NCI-H1436 (cell line): ENCODE data around the gene SPOCK2.
A peak's percentile ranks its signal among the peaks of the same experiment; 100 is the strongest.

Experiments used
- DNase-seq: peaks from one replicate; lab custom pipeline; 2025; lab: John Stamatoyannopoulos, UW

The SPOCK2 gene

GRCh38 chr10:72058347-72058898 lies 29.9 kb downstream of the SPOCK2 start:
- no peak for DNase-seq

GRCh38 chr10:72056932-72057751 lies 31.2 kb downstream of the SPOCK2 start:
- no peak for DNase-seq

GRCh38 chr10:72056113-72056512 lies 32.2 kb downstream of the SPOCK2 start:
- no peak for DNase-seq

DNA sequence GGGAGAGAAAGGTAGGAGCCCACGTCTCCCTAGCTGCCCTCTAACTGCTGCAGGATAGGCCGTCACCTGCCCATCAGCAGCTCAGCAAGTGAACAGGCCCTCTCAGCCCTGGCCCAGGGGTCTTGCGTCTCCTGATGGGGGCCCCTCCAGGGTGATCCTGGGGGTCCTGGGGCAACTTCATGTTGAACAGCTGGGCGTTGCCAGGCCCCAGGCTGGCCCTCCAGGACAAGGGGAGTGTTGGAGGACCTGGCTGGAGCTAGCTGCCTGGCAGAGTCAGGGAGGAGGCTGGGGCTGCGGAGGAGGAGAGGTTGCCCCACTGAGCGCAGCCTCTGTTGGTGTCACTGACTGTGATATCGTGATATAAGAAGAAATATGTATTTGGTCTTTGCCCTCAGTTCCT lies 34.7 kb downstream of the SPOCK2 start:
- no peak for DNase-seq

GRCh38 chr10:72050873-72051272 lies 37.5 kb downstream of the SPOCK2 start:
- DNase-seq, result no peak

DNA sequence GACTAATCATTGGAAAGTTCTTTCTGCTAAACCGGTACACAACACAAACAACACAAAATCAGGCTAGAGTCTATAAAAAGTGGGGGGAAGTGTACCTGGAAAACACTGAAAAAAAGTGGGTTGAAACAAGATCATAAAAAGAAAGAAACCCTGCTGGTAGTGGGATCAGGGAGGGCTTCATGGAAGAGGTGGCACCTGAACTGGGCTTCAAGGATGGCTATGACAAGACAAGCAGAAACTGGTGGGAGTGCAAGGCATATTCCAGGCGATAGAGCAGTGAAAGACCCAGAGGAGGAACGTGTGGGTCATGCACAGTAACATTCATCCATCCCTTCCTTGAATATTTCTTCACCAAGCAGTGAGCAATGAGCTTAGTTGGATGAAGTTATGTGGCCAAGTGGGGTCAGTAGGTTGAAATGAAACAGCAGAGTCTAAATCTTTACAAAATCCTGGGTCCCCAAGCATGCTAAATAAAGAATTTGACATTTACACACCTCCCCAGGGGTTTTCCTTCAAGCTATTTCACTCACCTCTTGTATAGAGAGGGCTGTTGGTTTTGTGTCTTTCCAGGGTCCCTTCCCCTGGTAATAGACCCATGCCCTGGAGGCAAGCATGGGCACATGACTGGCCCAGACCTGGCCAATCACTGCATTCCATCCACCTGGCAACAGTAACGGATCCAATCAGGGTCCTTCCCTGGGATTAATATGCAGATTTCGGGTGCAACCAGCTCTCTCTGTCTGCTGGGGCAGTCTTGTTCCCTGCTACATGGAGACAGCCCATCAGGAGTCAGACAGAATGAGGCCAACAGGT lies 38.2 kb downstream of the SPOCK2 start:
- DNase-seq, result no peak

GRCh38 chr10:72049472-72049871 lies 38.9 kb downstream of the SPOCK2 start:
- no peak for DNase-seq

DNA sequence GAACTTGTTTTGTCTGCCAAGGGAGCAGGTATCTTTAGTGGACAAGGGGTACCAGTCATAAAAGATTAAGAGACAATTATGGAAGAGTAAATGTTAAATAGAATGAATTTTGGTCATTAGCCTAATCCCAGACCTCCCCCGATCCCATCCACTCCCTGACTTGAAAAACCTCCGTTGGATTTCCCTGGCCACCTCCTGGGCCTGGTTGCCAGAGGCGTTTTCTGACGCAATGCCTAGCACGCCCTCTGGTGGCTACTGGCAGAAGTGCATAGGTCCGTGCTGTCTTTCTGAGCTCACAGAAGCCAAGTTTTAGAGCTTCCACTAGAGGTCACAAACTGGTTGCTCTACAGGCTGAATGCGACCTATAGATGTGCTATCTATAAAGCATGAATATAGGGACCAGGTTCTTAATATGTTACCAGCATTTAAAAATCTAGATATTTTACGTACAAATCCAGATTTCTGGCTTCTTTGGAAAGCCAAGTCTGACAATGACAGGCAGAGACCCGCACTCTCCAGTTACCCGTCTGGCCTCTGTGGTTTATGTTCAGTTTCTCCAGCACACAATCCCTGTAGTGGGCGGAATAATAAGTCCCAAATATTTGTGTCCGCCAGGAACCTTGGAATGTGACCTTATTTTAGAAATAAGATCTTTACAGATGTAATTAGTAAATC lies 39.8 kb downstream of the SPOCK2 start:
- DNase-seq, result peak; percentile 92

DNA sequence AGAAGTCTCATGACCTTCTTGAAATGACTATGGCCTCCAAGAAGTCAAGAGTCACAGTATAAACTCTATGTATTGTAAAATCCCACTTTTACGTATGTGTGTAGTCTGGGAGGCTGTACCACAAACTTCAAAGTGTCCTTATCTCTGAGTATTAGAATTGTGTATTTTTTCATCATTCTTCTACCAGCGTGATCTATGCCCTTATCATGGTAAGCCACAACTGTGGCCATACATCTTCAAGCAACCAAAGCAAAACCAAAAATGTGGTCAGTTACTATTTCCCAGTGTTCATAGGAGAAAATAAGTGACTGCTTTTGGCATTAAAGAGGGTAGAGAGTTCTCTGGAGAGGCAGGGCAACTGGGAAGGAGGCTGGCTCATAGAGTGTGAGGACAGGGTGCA lies 42.8 kb downstream of the SPOCK2 start:
- DNase-seq, result no peak

DNA sequence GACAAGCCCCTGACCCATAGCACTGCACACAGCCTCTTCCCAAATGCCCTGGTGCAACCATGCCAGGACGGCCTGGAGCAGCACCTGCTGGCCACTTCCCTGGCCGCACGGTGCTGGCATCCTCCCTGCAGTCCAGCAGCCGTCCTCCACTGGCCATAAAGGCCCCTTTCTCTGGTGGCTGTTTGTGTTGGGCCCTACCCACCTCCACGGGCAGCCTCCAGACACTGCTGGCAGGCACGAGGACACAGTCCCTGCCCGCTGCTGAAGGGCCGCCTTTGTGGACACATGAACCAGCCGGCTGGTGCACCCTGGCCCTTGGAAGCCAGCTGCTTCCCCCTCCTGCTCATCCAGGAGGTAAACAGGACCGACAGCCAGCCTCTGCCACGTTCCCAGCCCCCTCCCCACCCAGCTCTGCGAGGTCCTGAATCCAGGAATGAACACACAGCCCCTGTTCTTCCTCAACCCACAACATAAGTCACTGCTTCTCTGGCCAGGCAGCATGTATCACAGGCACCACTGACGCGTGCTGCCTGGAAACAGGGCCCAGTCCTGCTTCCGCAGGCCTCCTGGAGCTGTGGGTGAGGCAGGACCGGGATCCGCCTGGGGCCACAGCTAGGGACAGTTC lies 43.8 kb downstream of the SPOCK2 start:
- DNase-seq, result no peak

GRCh38 chr10:72043016-72043834 lies 45.1 kb downstream of the SPOCK2 start:
- no peak for DNase-seq

- no peak for DNase-seq
These were observed 46.9 kb downstream of the SPOCK2 start for GRCh38 chr10:72041491-72041890.

DNA sequence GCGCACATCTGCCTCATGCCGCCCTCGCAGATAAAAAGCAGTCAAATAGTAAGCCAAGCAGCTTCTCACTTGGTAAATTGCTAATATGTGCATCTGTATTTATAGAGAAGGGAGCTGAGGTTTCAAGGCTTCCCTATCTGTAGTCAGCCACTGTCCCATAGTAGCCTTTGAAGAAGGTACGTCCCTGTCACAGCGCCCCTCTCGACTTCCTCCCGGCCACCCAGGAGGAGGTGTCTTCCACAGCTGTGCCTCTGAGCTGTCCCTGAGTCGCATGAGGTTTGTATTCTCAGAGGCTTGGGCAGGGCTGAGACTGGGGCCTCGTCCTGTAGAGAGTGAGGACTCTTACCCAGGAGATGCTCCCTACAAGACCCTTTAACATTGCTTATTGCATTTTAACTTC lies 49.0 kb downstream of the SPOCK2 start:
- DNase-seq, result no peak

- no peak for DNase-seq
These were observed 49.8 kb downstream of the SPOCK2 start for GRCh38 chr10:72038458-72039001.

DNA sequence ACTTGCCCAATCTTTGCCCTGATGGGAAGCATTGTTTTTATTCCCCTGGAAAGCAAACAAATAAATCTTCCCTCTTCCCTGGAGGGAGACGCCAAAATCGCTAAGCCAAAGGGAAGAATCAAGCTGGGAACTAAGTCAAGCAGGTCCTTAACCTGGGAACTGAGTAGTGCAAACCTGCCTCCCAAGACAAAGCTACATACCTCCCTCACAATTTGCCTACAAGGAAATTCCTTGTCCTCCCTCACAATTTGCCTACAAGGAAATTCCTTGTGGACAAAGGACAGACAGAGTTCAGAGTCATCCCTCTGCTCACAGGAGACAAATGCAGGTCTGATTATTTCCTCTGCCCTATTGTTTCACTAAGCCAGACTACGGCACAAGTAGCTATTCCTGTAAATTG lies 50.5 kb downstream of the SPOCK2 start:
- DNase-seq, result no peak

DNA sequence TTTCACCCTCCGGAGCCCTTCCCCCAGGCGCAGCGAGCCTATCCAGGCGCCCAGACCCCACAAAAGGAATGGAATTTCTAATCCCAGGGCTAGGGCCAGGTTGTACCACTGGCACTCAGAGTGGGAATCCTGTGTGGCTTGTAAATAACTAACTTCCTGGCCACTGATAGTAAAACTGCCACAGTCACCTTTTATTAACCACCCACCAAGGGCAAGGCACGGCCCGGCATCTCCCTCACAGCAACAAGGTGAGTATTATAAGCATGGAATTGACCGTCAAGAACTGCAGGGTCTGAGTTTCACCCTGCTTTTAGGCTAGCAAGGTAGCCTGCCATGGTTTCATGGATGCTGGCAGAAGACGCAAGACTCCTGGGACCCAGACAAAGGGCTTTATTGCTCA lies 51.1 kb downstream of the SPOCK2 start:
- DNase-seq, result no peak

DNA sequence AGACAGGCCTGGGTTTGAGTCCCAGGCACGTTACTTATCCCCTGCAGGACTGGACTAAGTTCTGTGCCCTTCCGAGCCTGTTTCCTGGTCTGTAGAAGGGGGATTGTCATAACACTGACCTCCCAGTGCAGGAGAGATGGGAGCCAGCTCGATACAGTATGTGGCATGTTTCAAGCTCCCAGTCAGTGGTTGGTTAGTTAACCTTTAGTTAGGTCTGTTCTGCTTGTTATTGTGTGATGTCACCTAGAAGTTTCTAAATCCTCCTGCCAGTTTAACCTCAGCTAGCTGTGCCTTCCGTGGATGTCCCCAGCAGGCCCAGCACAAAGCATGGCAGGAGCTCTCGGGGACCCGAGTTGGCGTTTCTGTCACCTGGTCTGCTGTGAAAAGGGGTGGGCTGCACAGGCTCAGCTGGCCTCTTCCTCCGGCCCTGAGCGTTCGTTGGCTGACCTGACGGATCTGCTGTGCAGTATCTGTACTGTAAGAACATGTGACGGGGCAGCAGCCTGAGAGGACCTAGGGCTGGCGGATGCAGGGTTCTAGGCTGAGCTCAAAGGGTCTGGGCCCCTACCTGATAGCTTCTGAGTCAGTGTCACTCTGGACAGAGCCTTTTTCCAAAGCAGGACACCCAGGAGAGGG lies 53.0 kb downstream of the SPOCK2 start:
- DNase-seq, result no peak

GRCh38 chr10:72034761-72035160 lies 53.6 kb downstream of the SPOCK2 start:
- no peak for DNase-seq

- DNase-seq, result no peak
These were observed 54.3 kb downstream of the SPOCK2 start for GRCh38 chr10:72034040-72034499.
